Measurements from ENCODE around the gene GPX3.
A peak's percentile ranks its signal among the peaks of the same experiment; 100 is the strongest.

The GPX3 gene

DNA sequence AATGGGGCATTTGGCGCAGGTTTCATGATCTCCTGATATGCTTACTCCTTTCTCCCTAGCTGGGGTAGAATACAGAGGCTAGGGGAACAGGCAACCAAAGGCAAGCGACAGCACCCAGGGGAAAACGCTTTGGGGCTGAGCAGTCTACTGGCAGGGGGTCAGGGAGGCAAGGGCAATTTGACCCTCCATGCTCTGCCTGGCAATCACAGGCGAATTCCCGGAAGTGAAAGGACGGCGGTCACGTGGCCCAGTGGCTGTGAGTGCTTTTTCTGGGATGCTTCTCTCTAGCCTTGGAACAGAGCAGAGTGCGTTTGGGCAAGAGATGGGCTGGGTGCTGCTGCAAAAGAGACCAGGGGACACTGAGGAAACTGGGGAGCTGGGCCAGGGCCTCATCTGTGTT, 5.7 kb downstream of the GPX3 start:
- FAIRE-seq (no peak), DNase-seq (ENCODE audit: insufficient read length) (no peak)
- TF ChIP-seq POLR2AphosphoS5 (IDR thresholded peaks at IDR 0.05; ENCODE audit: low read depth, low read length) = no peak
- TF ChIP-seq POLR2A (IDR thresholded peaks at IDR 0.05; ENCODE audit: low read depth, low read length) = no peak
- no peak for TF ChIP-seq TAF1 (IDR thresholded peaks at IDR 0.05; ENCODE audit: borderline replicate concordance, low read depth, low read length)

DNA sequence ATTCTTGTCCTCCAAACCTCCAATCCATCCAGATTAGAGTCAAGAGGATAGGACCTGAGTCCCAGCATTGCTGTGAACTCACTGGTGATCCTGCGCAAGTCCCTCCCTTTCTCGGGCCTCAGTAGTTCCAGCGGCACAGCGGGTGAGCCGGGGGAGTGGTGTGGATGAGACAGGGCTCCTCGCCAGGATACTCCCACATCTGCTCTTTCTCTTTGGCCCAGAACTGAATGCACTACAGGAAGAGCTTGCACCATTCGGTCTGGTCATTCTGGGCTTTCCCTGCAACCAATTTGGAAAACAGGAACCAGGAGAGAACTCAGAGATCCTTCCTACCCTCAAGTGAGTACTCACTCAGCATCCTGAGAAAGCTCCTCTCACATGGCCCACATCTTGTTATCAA, 6.3 kb downstream of the GPX3 start:
- DNase-seq (ENCODE audit: insufficient read length) = no peak
- TF ChIP-seq POLR2A (IDR thresholded peaks at IDR 0.05; ENCODE audit: low read depth, low read length) = no peak
- TF ChIP-seq POLR2AphosphoS5 (IDR thresholded peaks at IDR 0.05; ENCODE audit: low read depth, low read length) = no peak
- no peak for TF ChIP-seq TAF1 (IDR thresholded peaks at IDR 0.05; ENCODE audit: borderline replicate concordance, low read depth, low read length)
- no peak for FAIRE-seq

DNA sequence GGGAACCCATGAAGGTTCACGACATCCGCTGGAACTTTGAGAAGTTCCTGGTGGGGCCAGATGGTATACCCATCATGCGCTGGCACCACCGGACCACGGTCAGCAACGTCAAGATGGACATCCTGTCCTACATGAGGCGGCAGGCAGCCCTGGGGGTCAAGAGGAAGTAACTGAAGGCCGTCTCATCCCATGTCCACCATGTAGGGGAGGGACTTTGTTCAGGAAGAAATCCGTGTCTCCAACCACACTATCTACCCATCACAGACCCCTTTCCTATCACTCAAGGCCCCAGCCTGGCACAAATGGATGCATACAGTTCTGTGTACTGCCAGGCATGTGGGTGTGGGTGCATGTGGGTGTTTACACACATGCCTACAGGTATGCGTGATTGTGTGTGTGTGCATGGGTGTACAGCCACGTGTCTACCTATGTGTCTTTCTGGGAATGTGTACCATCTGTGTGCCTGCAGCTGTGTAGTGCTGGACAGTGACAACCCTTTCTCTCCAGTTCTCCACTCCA, 7.6 kb downstream of the GPX3 start:
- TF ChIP-seq POLR2A (IDR thresholded peaks at IDR 0.05; ENCODE audit: low read depth, low read length) = peak; percentile 37; the same call in 1 of the 2 replicates
- no peak for TF ChIP-seq TAF1 (IDR thresholded peaks at IDR 0.05; ENCODE audit: borderline replicate concordance, low read depth, low read length)
- TF ChIP-seq POLR2AphosphoS5 (IDR thresholded peaks at IDR 0.05; ENCODE audit: low read depth, low read length) = peak; percentile 77
- FAIRE-seq = no peak
- no peak for DNase-seq (ENCODE audit: insufficient read length)

DNA sequence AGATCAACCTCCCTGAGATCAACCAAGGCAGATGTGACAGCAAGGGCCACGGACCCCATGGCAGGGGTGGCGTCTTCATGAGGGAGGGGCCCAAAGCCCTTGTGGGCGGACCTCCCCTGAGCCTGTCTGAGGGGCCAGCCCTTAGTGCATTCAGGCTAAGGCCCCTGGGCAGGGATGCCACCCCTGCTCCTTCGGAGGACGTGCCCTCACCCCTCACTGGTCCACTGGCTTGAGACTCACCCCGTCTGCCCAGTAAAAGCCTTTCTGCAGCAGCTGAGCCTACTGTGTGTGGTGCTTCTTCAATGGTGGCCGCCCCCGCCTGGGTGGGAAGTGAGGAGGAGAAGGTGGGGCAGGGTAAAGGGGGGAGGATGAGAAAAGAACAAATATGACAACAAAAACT, 8.3 kb downstream of the GPX3 start:
- no peak for TF ChIP-seq POLR2A (IDR thresholded peaks at IDR 0.05; ENCODE audit: low read depth, low read length)
- DNase-seq (ENCODE audit: insufficient read length) = no peak
- FAIRE-seq = no peak

DNA sequence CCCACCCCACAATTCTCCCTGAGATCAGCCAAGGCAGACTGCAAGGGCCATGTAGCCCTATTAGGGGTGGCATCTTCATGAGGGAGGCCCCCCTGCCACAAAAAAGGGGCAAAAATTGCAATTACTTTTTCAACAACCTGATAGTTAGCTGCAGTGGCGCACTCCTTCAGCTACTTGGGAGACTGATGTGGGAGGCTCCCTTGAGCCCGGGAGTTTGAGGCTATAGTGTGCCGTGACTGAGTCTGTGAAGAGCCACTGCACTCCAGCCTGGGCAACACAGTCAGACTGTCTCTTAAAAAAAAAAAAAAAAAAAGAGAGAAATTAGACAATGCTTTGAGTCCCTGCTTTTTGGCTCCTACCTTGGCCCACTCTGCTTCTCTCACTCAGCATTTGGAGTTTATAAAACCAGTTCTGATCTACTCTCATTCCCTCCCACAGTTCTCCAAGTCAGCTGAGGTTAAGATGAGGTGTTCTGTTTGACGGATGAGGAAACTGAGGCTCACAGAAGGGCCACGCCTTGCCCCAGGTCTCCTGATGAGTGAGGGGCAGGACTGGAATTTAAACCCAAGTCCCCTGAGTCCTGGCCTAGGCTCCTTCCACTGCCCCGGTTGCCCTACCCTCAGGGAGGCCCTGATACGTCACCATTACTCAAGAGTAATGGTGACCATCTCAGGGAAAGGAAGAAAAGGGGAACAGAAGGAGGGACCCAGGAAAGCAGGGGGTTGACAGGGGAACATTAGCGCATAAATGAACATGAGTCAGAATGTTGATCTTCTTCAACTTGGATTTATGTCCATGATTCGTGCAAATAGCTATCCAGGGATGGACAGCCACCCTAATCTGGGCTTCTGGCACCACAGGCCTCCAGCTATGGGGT, 9.0 kb downstream of the GPX3 start:
- FAIRE-seq = no peak

DNA sequence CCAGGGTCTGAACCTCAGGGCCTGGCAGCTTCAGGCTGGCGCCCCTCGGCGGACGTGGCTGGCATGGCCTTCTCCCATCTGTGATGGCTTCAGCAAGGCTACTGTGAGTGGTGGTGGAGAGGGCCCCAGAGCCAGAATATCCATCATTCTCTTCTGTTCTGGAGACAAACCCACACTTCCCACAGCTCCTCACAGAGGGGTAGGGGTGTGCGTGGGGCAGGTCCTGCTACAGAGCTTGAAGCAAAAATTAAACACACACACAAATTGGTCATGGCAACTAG, 9.6 kb downstream of the GPX3 start:
- DNase-seq (ENCODE audit: insufficient read length) (no peak), FAIRE-seq (no peak)
- no peak for TF ChIP-seq POLR2AphosphoS5 (IDR thresholded peaks at IDR 0.05; ENCODE audit: low read depth, low read length)
- TF ChIP-seq POLR2A (IDR thresholded peaks at IDR 0.05; ENCODE audit: low read depth, low read length) = no peak
- TF ChIP-seq TAF1 (IDR thresholded peaks at IDR 0.05; ENCODE audit: borderline replicate concordance, low read depth, low read length) = no peak

More for the DNA sequence above, 9.0 kb downstream of the GPX3 start:
- TF ChIP-seq POLR2A (IDR thresholded peaks at IDR 0.05; ENCODE audit: low read depth, low read length) = no peak
- no peak for TF ChIP-seq POLR2AphosphoS5 (IDR thresholded peaks at IDR 0.05; ENCODE audit: low read depth, low read length)
- TF ChIP-seq TAF1 (IDR thresholded peaks at IDR 0.05; ENCODE audit: borderline replicate concordance, low read depth, low read length) = no peak
- DNase-seq (ENCODE audit: insufficient read length) = no peak

DNA sequence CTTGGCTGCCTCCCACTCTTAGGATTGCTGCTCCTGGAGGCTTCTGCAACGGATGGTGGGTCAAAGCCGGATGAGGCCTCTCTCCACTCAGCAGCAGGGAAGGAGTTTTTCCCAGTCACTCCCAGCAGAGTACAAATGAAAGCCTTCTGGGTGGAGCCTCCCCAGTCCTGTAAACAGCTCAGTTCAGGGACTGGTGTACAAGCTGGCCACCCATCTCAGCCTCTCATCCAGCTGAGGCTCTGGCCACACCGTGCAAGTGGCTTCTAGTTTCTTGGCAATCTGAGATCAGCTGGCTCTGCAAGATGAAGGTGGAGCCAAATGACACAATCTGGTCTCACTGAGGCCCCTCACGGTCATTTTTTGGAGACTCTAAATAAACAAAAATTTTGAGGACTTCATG, 10.0 kb downstream of the GPX3 start:
- TF ChIP-seq POLR2A (IDR thresholded peaks at IDR 0.05; ENCODE audit: low read depth, low read length) = no peak
- TF ChIP-seq TAF1 (IDR thresholded peaks at IDR 0.05; ENCODE audit: borderline replicate concordance, low read depth, low read length) = no peak
- TF ChIP-seq POLR2AphosphoS5 (IDR thresholded peaks at IDR 0.05; ENCODE audit: low read depth, low read length) = no peak
- DNase-seq (ENCODE audit: insufficient read length) (no peak), FAIRE-seq (no peak)

DNA sequence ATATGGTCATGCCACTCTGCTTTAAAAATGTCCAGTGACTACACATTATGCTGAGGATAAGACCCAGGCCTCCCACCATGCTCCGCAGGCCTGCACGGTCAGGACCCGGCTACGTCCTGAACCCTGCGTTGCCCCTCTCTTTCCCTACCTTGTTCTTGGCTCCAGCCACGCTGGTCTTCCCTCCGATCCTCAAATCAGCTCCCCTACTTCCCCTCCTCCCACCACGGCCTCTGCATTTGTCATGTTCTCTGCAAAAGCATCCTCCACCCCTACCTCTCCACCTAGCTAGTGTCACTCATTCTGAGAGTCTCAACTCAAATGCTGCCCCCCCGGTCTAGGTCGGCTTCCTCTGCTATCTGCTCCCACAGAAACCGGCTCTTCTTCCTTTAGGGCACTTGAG, 11.2 kb downstream of the GPX3 start:
- TF ChIP-seq POLR2A (IDR thresholded peaks at IDR 0.05; ENCODE audit: low read depth, low read length) (no peak), POLR2AphosphoS5 (IDR thresholded peaks at IDR 0.05; ENCODE audit: low read depth, low read length) (no peak), TAF1 (IDR thresholded peaks at IDR 0.05; ENCODE audit: borderline replicate concordance, low read depth, low read length) (no peak)
- FAIRE-seq = no peak
- DNase-seq (ENCODE audit: insufficient read length) = no peak

DNA sequence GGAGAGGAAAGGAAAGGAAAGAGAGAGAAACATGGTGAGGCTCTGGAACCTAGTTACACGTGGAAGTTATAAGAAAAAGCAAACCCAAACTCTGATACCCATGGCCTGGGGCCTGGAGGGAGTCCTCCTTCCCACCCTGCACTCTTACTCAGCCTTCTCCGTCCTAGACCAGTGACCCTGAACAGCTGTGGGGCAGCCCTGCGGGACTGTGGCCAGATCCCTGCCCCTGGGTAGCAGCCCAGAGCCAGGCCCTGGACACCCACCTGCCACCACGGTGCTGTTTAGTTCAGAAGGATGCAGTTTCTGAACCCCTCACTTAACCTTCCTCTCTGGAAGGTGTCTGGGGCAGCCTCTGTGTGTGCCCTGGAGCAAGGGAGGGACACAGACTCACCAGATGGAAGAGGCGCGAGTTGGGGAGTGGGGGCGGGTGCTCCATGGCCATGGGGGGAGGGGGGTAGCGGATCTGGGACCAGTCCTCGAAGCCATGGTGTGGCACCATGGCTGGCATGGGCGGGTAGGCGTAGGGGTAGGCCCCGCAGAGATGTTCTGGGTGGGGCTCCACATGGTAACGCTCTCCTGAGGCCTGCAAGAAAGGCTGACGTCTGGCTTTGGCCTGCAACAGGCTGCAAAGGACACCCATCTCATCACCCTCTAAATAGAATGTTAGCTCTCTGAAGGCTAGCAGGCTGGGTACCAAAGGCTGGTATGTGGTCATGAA, 13.0 kb downstream of the GPX3 start:
- no peak for TF ChIP-seq TAF1 (IDR thresholded peaks at IDR 0.05; ENCODE audit: borderline replicate concordance, low read depth, low read length)
- TF ChIP-seq POLR2AphosphoS5 (IDR thresholded peaks at IDR 0.05; ENCODE audit: low read depth, low read length) = no peak
- no peak for FAIRE-seq
- no peak for DNase-seq (ENCODE audit: insufficient read length)

DNA sequence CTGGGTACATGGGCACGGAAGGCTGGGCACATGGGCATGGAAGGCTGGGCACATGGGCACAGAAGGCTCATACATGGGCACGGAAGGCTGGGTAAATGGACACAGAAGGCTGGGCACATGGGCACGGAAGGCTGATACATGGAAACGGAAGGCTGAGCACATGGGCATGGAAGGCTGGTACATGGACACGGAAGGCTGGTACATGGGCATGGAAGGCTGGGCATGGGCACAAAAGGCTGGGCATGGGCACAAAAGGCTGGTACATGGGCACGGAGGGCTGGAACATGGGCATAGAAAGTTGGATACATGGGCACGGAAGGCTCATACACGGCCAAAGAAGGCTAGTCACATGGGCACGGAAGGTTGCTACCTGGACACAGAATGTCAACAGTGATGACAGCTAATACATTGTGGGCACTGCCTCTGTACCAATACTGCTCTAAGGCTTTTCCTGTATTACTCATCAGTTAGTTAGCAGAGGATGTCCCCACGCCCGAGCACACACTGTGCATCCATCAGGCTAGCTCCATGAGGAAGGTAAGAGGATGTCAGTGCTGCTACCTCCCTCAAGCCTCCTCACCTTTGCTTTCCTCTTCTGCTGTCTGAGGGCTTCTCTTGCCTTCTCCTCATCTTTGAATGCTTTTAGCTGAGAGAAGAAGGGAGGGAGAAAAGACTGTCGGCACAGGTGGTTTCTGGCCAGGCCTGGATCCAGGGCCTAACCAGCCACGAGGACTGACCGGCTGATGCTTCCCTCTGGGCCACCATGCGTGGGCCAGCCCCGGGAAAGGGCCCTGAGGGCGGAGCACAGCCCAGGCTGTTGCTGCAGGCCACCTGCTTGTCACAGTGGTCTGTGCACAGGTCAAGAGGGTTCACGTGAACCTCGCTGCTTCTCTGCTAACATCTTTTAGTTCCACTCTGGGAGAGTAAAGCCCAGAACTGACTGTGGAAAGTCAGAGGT, 14.3 kb downstream of the GPX3 start:
- TF ChIP-seq POLR2A (IDR thresholded peaks at IDR 0.05; ENCODE audit: low read depth, low read length) (no peak), POLR2AphosphoS5 (IDR thresholded peaks at IDR 0.05; ENCODE audit: low read depth, low read length) (0 out of 2 replicates have a peak, but pooled peaks have one; percentile 21)
- FAIRE-seq (no peak), DNase-seq (ENCODE audit: insufficient read length) (no peak)

DNA sequence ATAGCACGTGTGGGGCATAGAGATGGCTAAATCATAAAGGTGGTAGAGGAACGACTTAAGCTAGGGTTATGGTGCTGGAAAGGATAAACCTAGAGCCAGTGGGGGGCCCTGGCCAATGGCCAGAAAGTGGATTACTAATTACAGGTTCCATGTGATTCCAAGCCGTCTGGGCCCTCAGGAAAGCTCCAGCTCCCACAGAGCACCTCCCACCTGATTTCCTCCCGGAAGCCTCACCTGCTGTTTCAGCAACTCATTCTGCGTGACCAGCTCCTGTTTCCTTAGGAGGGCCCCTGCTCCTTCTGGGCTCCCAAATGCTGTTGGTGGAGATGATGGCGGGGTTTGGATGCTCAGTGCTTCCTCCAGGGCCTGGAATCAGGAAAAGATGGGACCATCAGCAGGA, 16.2 kb downstream of the GPX3 start:
- FAIRE-seq = no peak
- no peak for DNase-seq (ENCODE audit: insufficient read length)
- TF ChIP-seq POLR2A (IDR thresholded peaks at IDR 0.05; ENCODE audit: low read depth, low read length) (no peak), TAF1 (IDR thresholded peaks at IDR 0.05; ENCODE audit: borderline replicate concordance, low read depth, low read length) (no peak), POLR2AphosphoS5 (IDR thresholded peaks at IDR 0.05; ENCODE audit: low read depth, low read length) (no peak)
